T-cell (primary cell): ENCODE data around the gene TMEM82. TPM values are rescaled to one million over a fixed set of nuclear protein-coding genes. Genes with fewer than 3 reads are reported as not detected.

Source experiments
- ATAC-seq, 4 experiments: fragments of 200-7000 bp in 3 of 4; fragments of 150-1000 bp in 1 of 4; cut with Tn5 transposase; replicated peaks in 1 of 4; 1 replicate in 3 of 4; 2 replicates in 1 of 4; pipeline ENCODE4 v1.10.0; 2021; ENCODE audit warnings: moderate library complexity in 3 of 4, mild to moderate bottlenecking in 2 of 4, moderate number of reproducible peaks in 1 of 4
- CTCF ChIA-PET, 2 donors: fragments of 300-600 bp; sonication (Branson Sonifier 250); formaldehyde crosslinking; loops; one replicate each; lab custom pipeline; 2022; ENCODE audit warnings: antibody characterized with exemption in 2 of 2; lab: Charles Lee
- POLR2A ChIA-PET, 2 donors: fragments of 300-600 bp; sonication (Branson Sonifier 250); formaldehyde crosslinking; loops; one replicate each; lab custom pipeline; 2022; ENCODE audit warnings: antibody characterized with exemption in 2 of 2; lab: Charles Lee
- DNase-seq, 35 experiments: peaks; one replicate each; pipeline versions ENCODE4 v3.0.0 to v3.0.0-alpha.2; 2013 to 2023
- H3K27ac ChIP-seq: one replicate; pipeline ENCODE4 v1.5.1; 2013; ENCODE audit warnings: low read length
- H3K27me3 ChIP-seq, 2 experiments: replicated peaks in 1 of 2; 1 replicate in 1 of 2; 2 replicates in 1 of 2; pipeline versions ENCODE4 v1.6.1 to v1.7.0; 2013; ENCODE audit warnings: low read length in 1 of 2, mixed read lengths in 1 of 2; ENCODE audit not compliant: control insufficient read depth in 2 of 2, insufficient read depth in 2 of 2; ENCODE audit errors: extremely low read depth in 1 of 2
- H3K36me3 ChIP-seq, 2 donors: 1 replicate in 1 of 2; 2 replicates in 1 of 2; pipeline versions ENCODE4 v1.6.1 to v1.7.0; 2013; ENCODE audit warnings: low read length in 1 of 2; ENCODE audit not compliant: control insufficient read depth in 2 of 2, insufficient read depth in 1 of 2; ENCODE audit errors: extremely low read depth in 1 of 2
- H3K4me1 ChIP-seq, 2 experiments: 1 replicate in 1 of 2; 2 replicates in 1 of 2; pipeline versions ENCODE4 v1.6.1 to v1.7.0; 2013; ENCODE audit warnings: low read length in 2 of 2, mixed read lengths in 1 of 2; ENCODE audit not compliant: insufficient read depth in 2 of 2, control insufficient read depth in 1 of 2; ENCODE audit errors: extremely low read depth in 1 of 2
- H3K4me3 ChIP-seq, 2 donors: 1 replicate in 1 of 2; 2 replicates in 1 of 2; pipeline versions ENCODE4 v1.5.1 to v1.7.0; 2013; ENCODE audit warnings: mild to moderate bottlenecking in 2 of 2, low read length in 1 of 2, moderate library complexity in 1 of 2; ENCODE audit not compliant: control insufficient read depth in 1 of 2; ENCODE audit errors: extremely low read depth in 1 of 2
- H3K9me3 ChIP-seq: 2 replicates; pipeline ENCODE4 v1.7.0; 2013
- H3K27ac Mint-ChIP-seq, 2 donors: one replicate each; pipeline ENCODE4 v1.8.0; 2020 to 2021; ENCODE audit warnings: mild to moderate bottlenecking in 2 of 2, mixed read lengths in 2 of 2
- H3K27me3 Mint-ChIP-seq, 2 donors: one replicate each; pipeline ENCODE4 v1.8.0; 2021 to 2022; ENCODE audit warnings: mixed read lengths in 2 of 2
- H3K36me3 Mint-ChIP-seq: one replicate; pipeline ENCODE4 v1.8.0; 2021; ENCODE audit warnings: mixed read lengths
- H3K4me1 Mint-ChIP-seq, 3 donors: one replicate each; pipeline ENCODE4 v1.8.0; 2020 to 2022; ENCODE audit warnings: mixed read lengths in 3 of 3, mild to moderate bottlenecking in 1 of 3
- H3K4me3 Mint-ChIP-seq, 3 donors: one replicate each; pipeline ENCODE4 v1.8.0; 2020 to 2022; ENCODE audit warnings: mild to moderate bottlenecking in 3 of 3, mixed read lengths in 3 of 3, moderate library complexity in 3 of 3
- H3K9me3 Mint-ChIP-seq, 3 donors: one replicate each; pipeline ENCODE4 v1.8.0; 2020 to 2022; ENCODE audit warnings: mixed read lengths in 3 of 3
- WGBS: methylation state at CpG from one replicate; pipeline ENCODE4 v1.1.5; 2013; ENCODE audit warnings: missing lambda C conversion rate; ENCODE audit not compliant: insufficient coverage; 5-methylcytosine and 5-hydroxymethylcytosine counted together
- total RNA-seq, 35 experiments: library from RNA in 6 of 35; stranded (reverse) in 6 of 35; fragments of 120-200 nt in 1 of 35; gene quantifications; one replicate each; pipeline versions ENCODE4 v1.2.1 to v1.2.4 and lab custom pipeline; 2013 to 2026

Gene TMEM82
- total RNA-seq, 5 donors from 2014 or later (not counting 1 experiment from before 2014, with no cell fraction given) = not detected

DNA sequence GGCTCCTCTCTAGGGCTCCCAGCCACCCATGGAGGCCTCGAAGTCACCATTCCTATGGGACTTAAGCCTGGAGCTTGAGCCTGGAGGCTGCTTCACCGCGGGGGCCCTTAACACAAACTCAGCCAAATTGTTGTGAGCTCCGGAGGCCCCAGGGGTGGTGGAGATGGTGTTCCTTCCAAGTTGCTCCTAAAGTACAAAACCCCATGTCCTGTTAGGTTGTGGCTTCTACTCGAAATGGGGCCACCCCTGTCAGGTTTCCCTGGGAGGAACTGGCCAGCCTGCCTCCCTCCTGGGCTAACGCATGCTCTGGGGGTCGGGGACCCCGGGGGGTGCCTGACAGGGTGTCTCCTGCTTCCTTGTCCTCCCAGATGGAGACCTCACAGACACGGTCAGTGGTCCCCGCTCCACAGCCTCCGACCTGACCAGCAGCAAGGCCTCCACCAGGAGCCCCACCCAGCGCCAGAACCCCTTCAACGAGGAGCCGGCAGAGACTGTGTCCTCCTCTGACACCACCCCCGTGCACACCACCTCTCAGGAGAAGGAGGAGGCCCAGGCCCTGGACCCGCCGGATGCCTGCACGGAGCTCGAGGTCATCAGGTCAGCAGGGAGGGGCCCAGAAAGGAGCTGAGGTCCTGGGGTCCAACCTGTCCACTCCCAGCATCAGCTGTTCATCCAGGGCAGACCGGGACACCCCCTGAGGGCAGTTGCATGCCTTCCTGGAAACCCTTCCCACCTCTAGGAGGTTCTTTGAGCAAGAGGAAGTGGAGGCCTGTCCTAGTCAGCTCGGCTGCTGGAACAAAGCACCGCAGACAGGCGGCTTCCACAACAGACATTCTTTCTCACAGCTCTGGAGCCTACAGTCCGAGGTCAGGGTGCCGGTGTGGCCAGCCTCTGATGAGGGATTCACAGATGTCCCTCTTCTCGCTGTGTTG lies 17.1 kb upstream of the TMEM82 start:
- no peaks in the 10 kb centered on the region for H3K4me1 Mint-ChIP-seq
- no peaks in the 10 kb centered on the region for H3K9me3 Mint-ChIP-seq
- ChIA-PET CTCF (interaction anchor here in 1 of 2 donors (0.6 kb wide), 1 partner anchor 83 kb away, joined by 3 read pairs; no protein-coding TSS in a partner anchor), POLR2A (interaction anchor here in 1 of 2 donors (0.6 kb wide), 1 partner anchor 1303 kb away, joined by 5 read pairs; no protein-coding TSS in a partner anchor)
- no peak overlapping the region for H3K27ac Mint-ChIP-seq
- H3K36me3 Mint-ChIP-seq = peaks cover 20% of the 10 kb centered on the region
- DNase-seq = no peak
- H3K4me3 Mint-ChIP-seq = no peak overlapping the region
- WGBS = 99% methylated on average over 13 of the region's 26 CpGs
- Histone ChIP-seq H3K9me3 (no peaks in the 10 kb centered on the region), H3K36me3 (peaks cover 6 to 76% of the 10 kb centered on the region in 2 donors), H3K27ac (no peak overlapping the region), H3K27me3 (no peaks in the 10 kb centered on the region), H3K4me1 (no peaks in the 10 kb centered on the region), H3K4me3 (no peak overlapping the region)
- ATAC-seq = no peak
- no peaks in the 10 kb centered on the region for H3K27me3 Mint-ChIP-seq

DNA sequence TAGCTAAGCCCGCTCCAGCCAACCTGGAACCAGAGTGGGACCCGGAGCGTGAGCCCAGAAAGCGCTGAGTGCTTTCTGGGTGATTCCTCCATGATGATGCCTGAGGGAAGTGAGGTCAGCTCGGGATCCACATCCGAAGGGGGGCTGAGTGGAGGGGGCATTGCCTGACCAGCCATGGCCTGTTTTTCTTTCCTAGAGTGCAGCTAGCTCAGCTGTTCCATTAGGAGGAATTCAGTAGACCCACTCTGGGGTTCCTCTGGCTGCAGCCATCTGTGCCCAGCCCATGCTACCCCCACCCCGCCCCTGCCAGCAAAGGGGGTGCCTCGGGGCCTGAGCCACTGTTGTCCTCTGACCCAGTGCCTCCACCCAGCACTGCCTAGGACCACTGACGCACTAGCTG lies 15.8 kb upstream of the TMEM82 start:
- Histone ChIP-seq H3K27me3 (no peaks in the 10 kb centered on the region), H3K4me1 (no peaks in the 10 kb centered on the region), H3K4me3 (no peak overlapping the region), H3K9me3 (no peaks in the 10 kb centered on the region), H3K27ac (no peak overlapping the region), H3K36me3 (peaks cover 3 to 78% of the 10 kb centered on the region in 2 donors)
- Mint-ChIP-seq H3K9me3 (no peaks in the 10 kb centered on the region), H3K27me3 (no peaks in the 10 kb centered on the region), H3K4me3 (no peak overlapping the region), H3K27ac (no peak overlapping the region), H3K4me1 (no peaks in the 10 kb centered on the region), H3K36me3 (peaks cover 20% of the 10 kb centered on the region)
- POLR2A ChIA-PET = no interaction called here
- WGBS = 96% methylated on average over 7 of the region's 9 CpGs
- DNase-seq (no peak), ATAC-seq (no peak)
- CTCF ChIA-PET = no interaction called here

GRCh38 chr1:15727021-15727420 lies 15.3 kb upstream of the TMEM82 start:
- ATAC-seq (no peak), DNase-seq (no peak)
- ChIA-PET CTCF (no interaction called here), POLR2A (no interaction called here)
- Mint-ChIP-seq H3K9me3 (no peaks in the 10 kb centered on the region), H3K27me3 (no peaks in the 10 kb centered on the region), H3K36me3 (peaks cover 20% of the 10 kb centered on the region), H3K27ac (no peak overlapping the region), H3K4me3 (no peak overlapping the region), H3K4me1 (no peaks in the 10 kb centered on the region)
- H3K9me3 ChIP-seq = no peaks in the 10 kb centered on the region
- no peaks in the 10 kb centered on the region for H3K27me3 ChIP-seq
- no peak overlapping the region for H3K27ac ChIP-seq
- peaks cover 3 to 81% of the 10 kb centered on the region in 2 donors for H3K36me3 ChIP-seq
- no peak overlapping the region for H3K4me3 ChIP-seq
- H3K4me1 ChIP-seq = no peaks in the 10 kb centered on the region
- 96% methylated on average over 21 of the region's 21 CpGs for WGBS

GRCh38 chr1:15727424-15727823 lies 14.9 kb upstream of the TMEM82 start:
- ChIA-PET POLR2A (no interaction called here), CTCF (no interaction called here)
- no peaks in the 10 kb centered on the region for H3K9me3 Mint-ChIP-seq
- ATAC-seq = no peak
- H3K9me3 ChIP-seq = no peaks in the 10 kb centered on the region
- H3K4me1 Mint-ChIP-seq = no peaks in the 10 kb centered on the region
- 99% methylated on average over 10 of the region's 13 CpGs for WGBS
- H3K27ac Mint-ChIP-seq = no peak overlapping the region
- no peaks in the 10 kb centered on the region for H3K27me3 ChIP-seq
- H3K36me3 ChIP-seq = peaks cover 3 to 82% of the 10 kb centered on the region in 2 donors
- DNase-seq = no peak
- no peak overlapping the region for H3K4me3 Mint-ChIP-seq
- H3K36me3 Mint-ChIP-seq = peaks cover 19% of the 10 kb centered on the region
- H3K27ac ChIP-seq = no peak overlapping the region
- no peak overlapping the region for H3K4me3 ChIP-seq
- H3K27me3 Mint-ChIP-seq = no peaks in the 10 kb centered on the region
- no peaks in the 10 kb centered on the region for H3K4me1 ChIP-seq

- CTCF ChIA-PET = interaction anchor here in 1 of 2 donors (0.5 to 0.7 kb wide), 2 partner anchors 30 to 209 kb away, joined by 3 to 4 read pairs; no protein-coding TSS in a partner anchor
These were observed 14.3 kb upstream of the TMEM82 start for GRCh38 chr1:15727866-15728534.

GRCh38 chr1:15728937-15729657 lies 13.2 kb upstream of the TMEM82 start:
- Mint-ChIP-seq H3K9me3 (no peaks in the 10 kb centered on the region), H3K27me3 (no peaks in the 10 kb centered on the region), H3K4me3 (no peak overlapping the region), H3K4me1 (no peaks in the 10 kb centered on the region), H3K27ac (no peak overlapping the region), H3K36me3 (peaks cover 23% of the 10 kb centered on the region)
- Histone ChIP-seq H3K27me3 (no peaks in the 10 kb centered on the region), H3K4me1 (no peaks in the 10 kb centered on the region), H3K4me3 (no peak overlapping the region), H3K27ac (no peak overlapping the region), H3K9me3 (no peaks in the 10 kb centered on the region), H3K36me3 (peaks cover 6 to 77% of the 10 kb centered on the region in 2 donors)
- WGBS = 87% methylated on average over 16 of the region's 22 CpGs
- DNase-seq = no peak
- ATAC-seq = no peak
- ChIA-PET CTCF (no interaction called here), POLR2A (no interaction called here)

More at GRCh38 chr1:15727866-15728534, 14.3 kb upstream of the TMEM82 start:
- ATAC-seq (no peak), DNase-seq (no peak)
- no peak overlapping the region for H3K4me3 Mint-ChIP-seq
- WGBS = 94% methylated on average over 18 of the region's 23 CpGs
- Histone ChIP-seq H3K4me1 (no peaks in the 10 kb centered on the region), H3K27me3 (no peaks in the 10 kb centered on the region), H3K36me3 (peaks cover 6 to 81% of the 10 kb centered on the region in 2 donors), H3K27ac (no peak overlapping the region), H3K4me3 (no peak overlapping the region), H3K9me3 (no peaks in the 10 kb centered on the region)
- H3K9me3 Mint-ChIP-seq = no peaks in the 10 kb centered on the region
- peaks cover 17% of the 10 kb centered on the region for H3K36me3 Mint-ChIP-seq
- no peaks in the 10 kb centered on the region for H3K4me1 Mint-ChIP-seq
- H3K27ac Mint-ChIP-seq = no peak overlapping the region
- POLR2A ChIA-PET = no interaction called here
- H3K27me3 Mint-ChIP-seq = no peaks in the 10 kb centered on the region
